GM18861 (cell line): ENCODE data around the gene OR52M1.
A peak's percentile ranks its signal among the peaks of the same experiment; 100 is the strongest.
"Not testable (repeated sequence)": the region's sequence is repeated elsewhere in the genome, so short reads cannot be mapped to it uniquely, and the experiment has no call there.

Source experiments
- ATAC-seq: cut with Tn5 transposase; IDR thresholded peaks from one replicate; pipeline ENCODE4 v1.9.1; 2021; ENCODE audit not compliant: unreplicated experiment

The OR52M1 gene

GRCh38 chr11:4544891-4545290, at the start of gene OR52M1:
TSS of gene OR52M1 (plus strand) at chr11:4545191. CDS start at chr11:4545191, 0 bp downstream.
- no peak for ATAC-seq

- no peak for ATAC-seq
These were observed 49.5 kb upstream of the OR52M1 start for GRCh38 chr11:4495487-4495886.

GRCh38 chr11:4495986-4496385, 49.0 kb upstream of the OR52M1 start:
- no peak for ATAC-seq

GRCh38 chr11:4496557-4497248, 48.3 kb upstream of the OR52M1 start:
- ATAC-seq = no peak

- no peak for ATAC-seq
These were observed 36.1 kb upstream of the OR52M1 start for GRCh38 chr11:4508886-4509285.

- no peak for ATAC-seq
These were observed 33.4 kb upstream of the OR52M1 start for GRCh38 chr11:4511282-4512245.

- ATAC-seq = no peak
These were observed 30.8 kb upstream of the OR52M1 start for GRCh38 chr11:4514196-4514595.

GRCh38 chr11:4522339-4522738, 22.7 kb upstream of the OR52M1 start:
- ATAC-seq = no peak

GRCh38 chr11:4522752-4523151, 22.2 kb upstream of the OR52M1 start:
- ATAC-seq = no peak

GRCh38 chr11:4523666-4524065, 21.3 kb upstream of the OR52M1 start:
- ATAC-seq = no peak

GRCh38 chr11:4527926-4528325, 17.1 kb upstream of the OR52M1 start:
- no peak for ATAC-seq

- not testable (repeated sequence) for ATAC-seq
These were observed 13.3 kb upstream of the OR52M1 start for GRCh38 chr11:4531686-4532085.

- ATAC-seq = peak; percentile 77
These were observed 5.3 kb upstream of the OR52M1 start for GRCh38 chr11:4539603-4540219.

- no peak for ATAC-seq
These were observed 3.9 kb upstream of the OR52M1 start for GRCh38 chr11:4541071-4541470.

GRCh38 chr11:4543561-4543960, 1.4 kb upstream of the OR52M1 start:
- ATAC-seq = no peak

- ATAC-seq = no peak
These were observed 1.9 kb downstream of the OR52M1 start for GRCh38 chr11:4546878-4547277.

GRCh38 chr11:4547416-4547815, 2.4 kb downstream of the OR52M1 start:
- ATAC-seq = no peak

- ATAC-seq = no peak
These were observed 6.5 kb downstream of the OR52M1 start for GRCh38 chr11:4551346-4551979.

GRCh38 chr11:4559527-4560440, 14.8 kb downstream of the OR52M1 start:
- no peak for ATAC-seq

- ATAC-seq = no peak
These were observed 15.5 kb downstream of the OR52M1 start for GRCh38 chr11:4560467-4560866.
